GM12878 (cell line): ENCODE results near the gene PHF21B. TPM values are rescaled to one million over a fixed set of nuclear protein-coding genes. Genes with fewer than 3 reads are reported as not detected.

Experiments used
- ATAC-seq: fragments of 200-7000 bp; cut with Tn5 transposase; 3 replicates; pipeline ENCODE4 v1.9.1; 2020; ENCODE audit warnings: mild to moderate bottlenecking, moderate library complexity
- BruUV-seq: library from RNA; stranded (reverse); fragments of 400-500 nt; replicated peaks from 2 replicates; lab custom pipeline; 2021; lab: Mats Ljungman, UMichigan
- CTCF ChIA-PET: fragments of 300-600 bp; sonication (Branson Sonifier 250); formaldehyde crosslinking; extraction: SDS; loops from one replicate; lab custom pipeline; 2021; ENCODE audit warnings: inconsistent platforms; lab: Yijun Ruan, JAX
- POLR2A ChIA-PET: fragments of 350-600 bp; formaldehyde crosslinking; extraction: SDS; loops from one replicate; lab custom pipeline; 2021; ENCODE audit warnings: inconsistent platforms; lab: Charles Lee
- RAD21 ChIA-PET: fragments of 300-600 bp; sonication (Branson Sonifier 250); formaldehyde crosslinking; loops from one replicate; lab custom pipeline; 2023; ENCODE audit warnings: antibody characterized with exemption; ENCODE audit not compliant: unreplicated experiment; lab: Charles Lee
- SMC1A ChIA-PET: fragments of 300-600 bp; sonication (Branson Sonifier 250); formaldehyde crosslinking; loops from one replicate; lab custom pipeline; 2023; ENCODE audit not compliant: unreplicated experiment, uncharacterized antibody; lab: Charles Lee
- DNase-seq: peaks from one replicate; pipeline ENCODE4 v3.0.0-alpha.2; 2011; ENCODE audit warnings: low read depth, low spot score
- FAIRE-seq: peaks from 3 replicates; lab custom pipeline; 2011; peaks lifted over from hg19 to GRCh38; lab: Jason Lieb, UNC
- H2AFZ ChIP-seq: 2 replicates; pipeline ENCODE4 v1.6.0; 2011; ENCODE audit warnings: low read depth, low read length, control low read depth; ENCODE audit not compliant: control insufficient read depth
- H3K27ac ChIP-seq: 2 replicates; pipeline ENCODE4 v1.5.1; 2011; ENCODE audit warnings: control low read depth; ENCODE audit not compliant: control insufficient read depth, insufficient read depth
- H3K27me3 ChIP-seq, 2 experiments: replicated peaks in 1 of 2; 2 replicates each; pipeline versions ENCODE4 v1.6.0 to v1.6.1; 2011; ENCODE audit warnings: low read length in 1 of 2; ENCODE audit not compliant: control insufficient read depth in 2 of 2, insufficient read depth in 2 of 2
- H3K36me3 ChIP-seq, 2 experiments: 2 replicates each; pipeline ENCODE4 v1.5.1; 2011; ENCODE audit warnings: low read length in 1 of 2; ENCODE audit not compliant: control insufficient read depth in 2 of 2, insufficient read depth in 2 of 2
- H3K4me1 ChIP-seq: 2 replicates; pipeline ENCODE4 v1.6.1; 2011; ENCODE audit warnings: mild to moderate bottlenecking, low read length, moderate library complexity, mixed read lengths; ENCODE audit not compliant: control insufficient read depth, insufficient read depth
- H3K4me2 ChIP-seq: 2 replicates; pipeline ENCODE4 v1.6.0; 2011; ENCODE audit warnings: control low read depth; ENCODE audit not compliant: control insufficient read depth, insufficient read depth
- H3K4me3 ChIP-seq: fragments of 200-600 bp; sonication (generic); 2 replicates; pipeline ENCODE4 v1.5.1; 2016
- H3K79me2 ChIP-seq: 2 replicates; pipeline ENCODE4 v1.6.0; 2011; ENCODE audit warnings: low read length; ENCODE audit not compliant: control insufficient read depth, insufficient read depth
- H3K9ac ChIP-seq: 2 replicates; pipeline ENCODE4 v1.8.0; 2011; ENCODE audit warnings: low read length, control low read depth, mixed read lengths; ENCODE audit not compliant: control insufficient read depth, insufficient read depth
- H3K9me3 ChIP-seq: replicated peaks from 3 replicates; pipeline ENCODE4 v1.5.1; 2011; ENCODE audit warnings: mild to moderate bottlenecking, low read length; ENCODE audit not compliant: control insufficient read depth, insufficient read depth
- H4K20me1 ChIP-seq: 2 replicates; pipeline ENCODE4 v1.6.0; 2011; ENCODE audit not compliant: control insufficient read depth, insufficient read depth
- BHLHE40 ChIP-seq, 2 experiments: fragments of 450-650 bp in 1 of 2; IDR thresholded peaks; 2 replicates each; pipeline ENCODE4 v1.6.1; 2011 to 2017; ENCODE audit warnings: low read depth in 2 of 2, borderline replicate concordance in 1 of 2, improper control_type of control experiment in 1 of 2, low read length in 1 of 2, mild to moderate bottlenecking in 1 of 2
- CEBPZ ChIP-seq: fragments of 150-350 bp; IDR thresholded peaks from 2 replicates; pipeline ENCODE4 v1.6.1; 2016; ENCODE audit warnings: low read depth, low read length
- CREM ChIP-seq: IDR thresholded peaks from 2 replicates; pipeline ENCODE4 v1.6.1; 2014; ENCODE audit warnings: antibody characterized with exemption, low read depth
- E2F8 ChIP-seq: fragments of 450-650 bp; IDR thresholded peaks from 2 replicates; pipeline ENCODE4 v1.6.1; 2018; ENCODE audit warnings: mild to moderate bottlenecking, low read depth, moderate library complexity; ENCODE audit not compliant: partially characterized antibody
- IKZF1 ChIP-seq: fragments of 450-650 bp; conservative IDR thresholded peaks from 2 replicates; pipeline ENCODE4 v1.6.1; 2017; ENCODE audit warnings: antibody characterized with exemption, mild to moderate bottlenecking
- IRF4 ChIP-seq: IDR thresholded peaks from 2 replicates; pipeline ENCODE4 v1.6.1; 2011; ENCODE audit warnings: low read depth, low read length
- MAX ChIP-seq: IDR thresholded peaks from 2 replicates; pipeline ENCODE4 v1.6.1; 2012; ENCODE audit warnings: low read depth, low read length, improper control_type of control experiment
- MXI1 ChIP-seq: fragments of 150-350 bp; IDR thresholded peaks from 2 replicates; pipeline ENCODE4 v1.6.1; 2011; ENCODE audit warnings: low read depth, mild to moderate bottlenecking, inconsistent platforms, low read length, improper control_type of control experiment
- MYC ChIP-seq: IDR thresholded peaks from 2 replicates; pipeline ENCODE4 v1.6.1; 2011; ENCODE audit warnings: mild to moderate bottlenecking, low read length, moderate library complexity, inconsistent platforms; ENCODE audit not compliant: insufficient read depth, insufficient replicate concordance, insufficient read length, severe bottlenecking
- NR2F1 ChIP-seq: fragments of 450-650 bp; conservative IDR thresholded peaks from 2 replicates; pipeline ENCODE4 v1.6.1; 2017; ENCODE audit warnings: mild to moderate bottlenecking
- NRF1 ChIP-seq: conservative IDR thresholded peaks from 2 replicates; pipeline ENCODE4 v1.6.1; 2011; ENCODE audit warnings: mild to moderate bottlenecking, low read depth, low read length, improper control_type of control experiment
- PAX8 ChIP-seq: fragments of 450-650 bp; IDR thresholded peaks from 2 replicates; pipeline ENCODE4 v1.6.1; 2017; ENCODE audit warnings: mild to moderate bottlenecking, moderate library complexity
- POLR2AphosphoS5 ChIP-seq: IDR thresholded peaks from 2 replicates; pipeline ENCODE4 v1.6.1; 2011; ENCODE audit warnings: mild to moderate bottlenecking, low read length, inconsistent platforms
- SMC3 ChIP-seq: IDR thresholded peaks from 2 replicates; pipeline ENCODE4 v1.6.1; 2011; ENCODE audit warnings: low read length, improper control_type of control experiment, borderline replicate concordance
- SRF ChIP-seq, 2 experiments: IDR thresholded peaks; 2 replicates each; pipeline ENCODE4 v1.6.1; 2011; ENCODE audit warnings: low read depth in 2 of 2, low read length in 2 of 2, mild to moderate bottlenecking in 1 of 2, moderate library complexity in 1 of 2
- TBL1XR1 ChIP-seq: IDR thresholded peaks from 2 replicates; pipeline ENCODE4 v1.6.1; 2012; ENCODE audit warnings: low read depth, low read length, improper control_type of control experiment
- ZBTB33 ChIP-seq: fragments of 450-650 bp; IDR thresholded peaks from 2 replicates; pipeline ENCODE4 v1.6.1; 2017; ENCODE audit warnings: mild to moderate bottlenecking
- ZNF384 ChIP-seq: IDR thresholded peaks from 2 replicates; pipeline ENCODE4 v1.6.1; 2012; ENCODE audit warnings: low read depth, mild to moderate bottlenecking, low read length, improper control_type of control experiment, borderline replicate concordance
- WGBS: methylation state at CpG from one replicate; pipeline ENCODE4 v1.1.6; 2016; ENCODE audit warnings: low lambda C conversion rate; ENCODE audit not compliant: insufficient replicate concordance, insufficient coverage; ENCODE audit errors: missing lambda C conversion rate; 5-methylcytosine and 5-hydroxymethylcytosine counted together
- in situ Hi-C: fragments of 300-500 bp; cut with MboI; formaldehyde crosslinking; loops from 9 replicates; pipeline ENCODE4 v1.14.3; 2018; ENCODE audit warnings: mixed read lengths
- intact Hi-C: fragments of 100-400 bp; cut with micrococcal nuclease; formaldehyde crosslinking; loops from one replicate; pipeline ENCODE4 v1.14.2; 2022; ENCODE audit not compliant: unreplicated experiment
- polyA plus RNA-seq, 11 experiments: library from polyadenylated mRNA; depleted of rRNA in 4 of 11; unstranded in 6 of 11; stranded (reverse) in 5 of 11; fragments of >200 nt; fragmentation: Nextera tagmentation in 4 of 11; fragmentation: Illumina TruSeq in 1 of 11; extraction: Ambion mirVana in 4 of 11; extraction: Trizol in 1 of 11; gene quantifications; 1 replicate in 1 of 11; 2 replicates in 10 of 11; pipeline versions ENCODE4 v1.2.1 to v1.2.3, GENCODE V29; 2011 to 2016; ENCODE audit warnings: inconsistent platforms in 2 of 11, missing spikeins in 2 of 11, low read depth in 1 of 11
- total RNA-seq, 4 experiments: library from RNA; depleted of rRNA in 3 of 4; stranded (reverse); fragments of >200 nt in 3 of 4; fragmentation: Illumina TruSeq in 1 of 4; extraction: Trizol in 1 of 4; gene quantifications; 2 replicates each; pipeline versions ENCODE4 v1.2.1 to v1.2.3, GENCODE V29; 2013 to 2021

Gene PHF21B
- total and polyA plus RNA-seq, 10 of the 15 experiments (the other 5 are each of a cell fraction or from before 2014, with no cell fraction given) = 0.03 to 0.35 TPM; not detected in 8

- WGBS = 0% methylated on average over 7 of the region's 7 CpGs
- Histone ChIP-seq H3K4me1 (no peaks in the 10 kb centered on the region), H3K79me2 (no peaks in the 10 kb centered on the region), H4K20me1 (no peaks in the 10 kb centered on the region), H2AFZ (no peak overlapping the region), H3K9me3 (no peaks in the 10 kb centered on the region; the same call in 2 of the 3 replicates), H3K4me2 (no peak overlapping the region), H3K36me3 (no peaks in the 10 kb centered on the region), H3K27ac (no peak overlapping the region), H3K9ac (no peak overlapping the region), H3K4me3 (no peak overlapping the region), H3K27me3 (no peaks in the 10 kb centered on the region; a peak in 3 of 4 replicates)
- DNase-seq (no peak), FAIRE-seq (no peak), ATAC-seq (no peak)
- ChIA-PET SMC1A (no interaction called here), POLR2A (no interaction called here), CTCF (no interaction called here), RAD21 (no interaction called here)
- in situ Hi-C loops (no loop called here), intact Hi-C loops (no loop called here)
- BruUV-seq = no TSS peak
- TF ChIP-seq IKZF1 = no peak
- TF ChIP-seq SMC3 = no peak
- no peak for TF ChIP-seq MXI1
- no peak for TF ChIP-seq POLR2AphosphoS5
- TF ChIP-seq NR2F1 = no peak
- no peak for TF ChIP-seq MAX
- no peak for TF ChIP-seq CREM
- TF ChIP-seq ZNF384 = no peak
- TF ChIP-seq E2F8 = no peak
- TF ChIP-seq PAX8 = no peak
- TF ChIP-seq MYC = no peak
- no peak for TF ChIP-seq CEBPZ
- no peak for TF ChIP-seq BHLHE40 (IDR thresholded peaks at IDR 0.05; ENCODE audit: borderline replicate concordance in 1 of 2, low read depth in 2 of 2, low read length in 1 of 2)
- TF ChIP-seq NRF1 = no peak
- TF ChIP-seq TBL1XR1 = no peak
- TF ChIP-seq IRF4 = no peak
- no peak for TF ChIP-seq ZBTB33
- no peak for TF ChIP-seq SRF (IDR thresholded peaks at IDR 0.05; ENCODE audit: low read depth in 2 of 2, low read length in 2 of 2)
Measured at GRCh38 chr22:44995105-44995514, 14.7 kb downstream of the PHF21B start.
